ENCODE results near the gene GLUD1. TPM values are rescaled to one million over a fixed set of nuclear protein-coding genes. Genes with fewer than 3 reads are reported as not detected.
"Not testable (repeated sequence)": the region's sequence is repeated elsewhere in the genome, so short reads cannot be mapped to it uniquely, and the experiment has no call there.

Gene GLUD1
- total RNA-seq, 1 donor from 2014 or later, result 123 TPM

DNA sequence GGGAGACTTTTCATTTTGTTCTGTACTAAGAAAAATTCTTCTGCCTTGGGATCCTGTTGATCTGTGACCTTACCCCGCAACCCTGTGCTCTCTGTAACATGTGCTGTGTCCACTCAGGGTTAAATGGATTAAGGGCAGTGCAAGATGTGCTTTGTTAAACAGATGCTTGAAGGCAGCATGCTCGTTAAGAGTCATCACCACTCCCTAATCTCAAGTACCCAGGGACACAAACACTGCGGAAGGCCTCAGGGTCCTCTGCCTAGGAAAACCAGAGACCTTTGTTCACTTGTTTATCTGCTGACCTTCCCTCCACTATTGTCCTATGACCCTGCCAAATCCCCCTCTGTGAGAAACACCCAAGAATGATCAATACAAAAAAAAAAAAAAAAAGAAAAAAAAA is 13.1 kb downstream of the GLUD1 start:
- H3K27ac Mint-ChIP-seq, result peak overlapping the region; percentile 88
- H3K4me1 Mint-ChIP-seq (ENCODE audit: unreplicated experiment), result peaks cover 27% of the 10 kb centered on the region
- not testable (repeated sequence) for H3K27me3 Mint-ChIP-seq

DNA sequence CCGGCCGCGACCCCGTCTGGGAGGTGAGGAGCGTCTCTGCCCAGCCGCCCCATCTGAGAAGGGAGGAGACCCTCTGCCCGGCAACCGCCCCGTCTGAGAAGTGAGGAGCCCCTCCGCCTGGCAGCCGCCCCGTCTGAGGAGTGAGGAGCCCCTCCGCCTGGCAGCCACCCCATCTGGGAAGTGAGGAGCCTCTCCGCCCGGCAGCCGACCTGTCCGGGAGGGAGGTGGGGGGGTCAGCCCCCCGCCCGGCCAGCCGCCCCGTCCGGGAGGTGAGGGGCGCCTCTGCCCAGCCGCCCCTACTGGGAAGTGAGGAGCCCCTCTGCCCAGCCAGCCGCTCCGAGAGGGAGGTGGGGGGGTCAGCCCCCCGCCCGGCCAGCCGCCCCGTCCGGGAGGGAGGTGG is 14.0 kb downstream of the GLUD1 start:
- not testable (repeated sequence) for DNase-seq (ENCODE audit: extremely low spot score, unreplicated experiment); H3K27ac Mint-ChIP-seq; H3K9me3 Mint-ChIP-seq; H3K4me3 Mint-ChIP-seq; H3K27me3 Mint-ChIP-seq
- peaks cover 27% of the 10 kb centered on the region for H3K36me3 Mint-ChIP-seq
- peaks cover 27% of the 10 kb centered on the region for H3K4me1 Mint-ChIP-seq (ENCODE audit: unreplicated experiment)

More for the DNA sequence above, 13.1 kb downstream of the GLUD1 start:
- H3K36me3 Mint-ChIP-seq, result peaks cover 30% of the 10 kb centered on the region
- H3K4me3 Mint-ChIP-seq; DNase-seq (ENCODE audit: extremely low spot score, unreplicated experiment); H3K9me3 Mint-ChIP-seq: not testable (repeated sequence)

DNA sequence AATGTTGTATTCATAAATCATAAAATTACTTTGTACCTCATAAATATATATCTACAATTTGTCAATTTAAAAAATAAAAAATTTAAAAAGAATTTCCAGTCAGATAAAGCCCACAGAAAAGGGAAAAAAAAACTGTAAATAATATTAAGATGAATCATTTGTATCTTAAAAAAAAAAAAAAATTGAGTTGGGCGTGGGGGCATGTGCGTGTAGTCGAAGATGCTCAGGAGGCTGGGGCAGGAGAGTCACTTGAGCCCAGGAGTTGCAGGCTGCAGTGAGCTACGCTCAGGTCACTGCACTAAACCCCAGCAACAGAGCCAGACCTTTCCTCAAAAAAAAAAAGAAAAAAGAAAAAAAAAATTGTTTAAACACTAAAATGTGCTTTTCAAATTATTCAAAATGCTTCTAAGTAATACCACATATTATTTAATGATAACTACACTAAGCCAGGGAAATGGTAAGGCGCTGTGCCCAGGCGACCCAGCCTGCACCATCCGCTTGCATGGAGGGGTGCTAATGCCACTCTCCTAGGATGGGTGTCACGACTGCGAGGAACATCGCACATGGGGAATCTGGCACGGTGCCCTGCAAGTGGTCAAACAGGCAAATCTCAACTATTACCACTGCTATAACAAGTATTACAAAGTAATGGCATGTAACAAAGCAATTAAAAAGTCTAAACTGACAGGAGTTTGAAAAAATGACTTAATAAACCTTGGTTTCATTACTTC is 15.4 kb downstream of the GLUD1 start:
- Mint-ChIP-seq H3K4me3 (no peak overlapping the region), H3K27ac (no peak overlapping the region), H3K9me3 (no peaks in the 10 kb centered on the region), H3K36me3 (peaks cover 20% of the 10 kb centered on the region), H3K4me1 (ENCODE audit: unreplicated experiment) (peaks cover 20% of the 10 kb centered on the region), H3K27me3 (no peaks in the 10 kb centered on the region)
- DNase-seq (ENCODE audit: extremely low spot score, unreplicated experiment), result no peak
- TF ChIP-seq, protein P1, sequence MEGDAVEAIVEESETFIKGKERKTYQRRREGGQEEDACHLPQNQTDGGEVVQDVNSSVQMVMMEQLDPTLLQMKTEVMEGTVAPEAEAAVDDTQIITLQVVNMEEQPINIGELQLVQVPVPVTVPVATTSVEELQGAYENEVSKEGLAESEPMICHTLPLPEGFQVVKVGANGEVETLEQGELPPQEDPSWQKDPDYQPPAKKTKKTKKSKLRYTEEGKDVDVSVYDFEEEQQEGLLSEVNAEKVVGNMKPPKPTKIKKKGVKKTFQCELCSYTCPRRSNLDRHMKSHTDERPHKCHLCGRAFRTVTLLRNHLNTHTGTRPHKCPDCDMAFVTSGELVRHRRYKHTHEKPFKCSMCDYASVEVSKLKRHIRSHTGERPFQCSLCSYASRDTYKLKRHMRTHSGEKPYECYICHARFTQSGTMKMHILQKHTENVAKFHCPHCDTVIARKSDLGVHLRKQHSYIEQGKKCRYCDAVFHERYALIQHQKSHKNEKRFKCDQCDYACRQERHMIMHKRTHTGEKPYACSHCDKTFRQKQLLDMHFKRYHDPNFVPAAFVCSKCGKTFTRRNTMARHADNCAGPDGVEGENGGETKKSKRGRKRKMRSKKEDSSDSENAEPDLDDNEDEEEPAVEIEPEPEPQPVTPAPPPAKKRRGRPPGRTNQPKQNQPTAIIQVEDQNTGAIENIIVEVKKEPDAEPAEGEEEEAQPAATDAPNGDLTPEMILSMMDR (conservative IDR thresholded peaks at IDR 0.05), result no peak

DNA sequence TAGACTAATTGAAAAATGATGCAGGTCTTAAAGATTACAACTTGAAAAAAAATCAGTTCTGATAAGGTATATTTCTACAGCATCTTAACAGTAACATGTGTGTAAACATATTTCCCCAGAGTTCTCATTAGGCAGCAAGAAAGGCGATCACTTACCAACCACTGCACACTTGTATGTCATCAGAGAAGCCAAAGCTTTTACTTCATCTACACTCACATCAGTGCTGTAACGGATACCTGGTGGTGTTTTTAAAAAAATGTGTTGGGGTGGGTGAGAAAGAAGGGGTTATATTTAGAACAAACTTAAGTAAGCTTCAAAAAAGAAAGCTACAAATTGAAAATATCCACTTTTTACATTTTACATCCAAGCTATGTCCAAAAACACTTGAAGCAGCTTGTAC is 18.2 kb downstream of the GLUD1 start:
- H3K36me3 Mint-ChIP-seq, result peaks cover 13% of the 10 kb centered on the region
- H3K27ac Mint-ChIP-seq; H3K4me1 Mint-ChIP-seq (ENCODE audit: unreplicated experiment); DNase-seq (ENCODE audit: extremely low spot score, unreplicated experiment); H3K27me3 Mint-ChIP-seq; H3K4me3 Mint-ChIP-seq; H3K9me3 Mint-ChIP-seq: not testable (repeated sequence)

DNA sequence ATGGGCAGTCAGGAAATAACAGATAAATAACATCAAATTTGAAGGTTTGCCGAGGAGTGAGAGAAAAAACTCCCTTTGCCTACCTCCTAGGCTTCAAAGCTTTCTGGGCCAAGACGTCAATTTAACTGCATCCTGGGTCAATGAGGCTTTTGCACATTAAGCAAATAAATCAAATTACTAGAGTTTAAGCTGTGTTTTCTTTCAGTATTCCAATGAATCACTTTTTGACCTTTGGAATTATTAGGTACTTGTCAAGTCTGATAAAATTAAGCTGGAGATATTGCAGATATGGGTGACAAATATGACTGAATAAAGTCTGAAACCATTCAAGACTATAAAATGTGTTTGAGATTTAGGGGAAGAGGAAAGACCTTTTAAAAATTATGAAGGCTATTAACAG is 22.2 kb downstream of the GLUD1 start:
- DNase-seq (ENCODE audit: extremely low spot score, unreplicated experiment), result no peak
- no peak overlapping the region for H3K27ac Mint-ChIP-seq
- no peaks in the 10 kb centered on the region for H3K9me3 Mint-ChIP-seq
- no peaks in the 10 kb centered on the region for H3K4me1 Mint-ChIP-seq (ENCODE audit: unreplicated experiment)
- H3K27me3 Mint-ChIP-seq, result no peaks in the 10 kb centered on the region
- TF ChIP-seq, protein P1 (conservative IDR thresholded peaks at IDR 0.05), result no peak
- peaks cover 24% of the 10 kb centered on the region for H3K36me3 Mint-ChIP-seq
- no peak overlapping the region for H3K4me3 Mint-ChIP-seq

DNA sequence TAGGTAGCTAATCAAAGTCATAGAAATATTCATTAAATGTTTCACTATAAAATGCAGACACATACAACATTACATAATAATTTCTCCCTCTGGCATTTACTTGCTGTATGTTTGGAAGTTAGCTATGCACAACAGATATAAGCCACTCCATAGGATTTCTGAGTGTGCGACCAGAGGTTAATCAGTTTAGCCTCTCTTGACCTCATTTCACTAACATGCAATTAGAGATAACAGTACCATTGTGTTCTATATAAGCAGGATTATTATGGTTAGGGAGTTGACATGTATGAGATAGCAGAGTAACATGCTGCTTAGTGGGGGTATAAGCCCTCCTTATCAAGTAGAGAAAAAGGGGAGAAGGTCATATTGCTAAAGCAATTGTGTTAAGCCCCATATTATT is 26.4 kb downstream of the GLUD1 start:
- no peak for DNase-seq (ENCODE audit: extremely low spot score, unreplicated experiment)
- peaks cover 43% of the 10 kb centered on the region for H3K36me3 Mint-ChIP-seq
- TF ChIP-seq, protein P1 (conservative IDR thresholded peaks at IDR 0.05), result no peak
- H3K9me3 Mint-ChIP-seq, result no peaks in the 10 kb centered on the region
- no peak overlapping the region for H3K4me3 Mint-ChIP-seq
- H3K4me1 Mint-ChIP-seq (ENCODE audit: unreplicated experiment), result no peaks in the 10 kb centered on the region
- H3K27me3 Mint-ChIP-seq, result no peaks in the 10 kb centered on the region
- no peak overlapping the region for H3K27ac Mint-ChIP-seq

DNA sequence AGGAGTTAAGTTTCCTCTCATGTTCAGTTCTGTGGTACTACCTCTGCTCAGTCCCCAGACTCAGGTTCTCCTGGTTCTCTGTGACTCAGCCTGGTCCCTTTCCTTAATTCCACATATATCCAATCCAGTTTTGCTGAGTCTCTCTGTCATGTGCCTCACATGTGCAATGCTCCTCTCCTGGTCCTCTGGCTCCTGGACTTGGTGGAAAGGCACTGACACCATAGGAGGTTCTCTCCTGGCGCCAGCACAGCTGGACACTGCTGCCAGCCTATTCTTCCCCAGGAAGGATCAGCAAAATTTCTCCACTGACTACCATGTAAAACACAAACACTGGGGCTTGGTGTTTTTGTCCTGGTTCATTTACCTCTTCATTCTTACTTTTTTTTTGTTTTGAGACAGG is 27.8 kb downstream of the GLUD1 start:
- no peak overlapping the region for H3K27ac Mint-ChIP-seq
- H3K9me3 Mint-ChIP-seq, result no peaks in the 10 kb centered on the region
- H3K27me3 Mint-ChIP-seq, result no peaks in the 10 kb centered on the region
- H3K36me3 Mint-ChIP-seq, result peaks cover 50% of the 10 kb centered on the region
- DNase-seq (ENCODE audit: extremely low spot score, unreplicated experiment), result no peak
- H3K4me1 Mint-ChIP-seq (ENCODE audit: unreplicated experiment), result no peaks in the 10 kb centered on the region
- H3K4me3 Mint-ChIP-seq, result no peak overlapping the region
- TF ChIP-seq, protein P1 (conservative IDR thresholded peaks at IDR 0.05), result no peak

Data from type B pancreatic cell (in vitro differentiated cells).